K562 (cell line): ENCODE data around the gene GOPC. TPM values are rescaled to one million over a fixed set of nuclear protein-coding genes. Genes with fewer than 3 reads are reported as not detected.

Experiments
- BRCA1 ChIP-seq, 2 experiments: fragments of 450-650 bp in 1 of 2; sonication (generic) in 1 of 2; formaldehyde crosslinking in 1 of 2; IDR thresholded peaks; 2 replicates each; pipeline versions ENCODE4 v1.5.0 to v1.6.1; 2017 to 2020; ENCODE audit warnings: mild to moderate bottlenecking in 1 of 2, missing genetic modification reagents in 1 of 2
- CBX1 ChIP-seq: sonication (generic); IDR thresholded peaks from 2 replicates; pipeline ENCODE4 v1.6.1; 2016; ENCODE audit warnings: antibody characterized with exemption, low read depth, mild to moderate bottlenecking
- CBX3 ChIP-seq, 2 experiments: IDR thresholded peaks; 1 replicate in 1 of 2; 2 replicates in 1 of 2; pipeline ENCODE4 v1.6.1; 2012; ENCODE audit warnings: inconsistent platforms in 2 of 2, low read length in 2 of 2, borderline replicate concordance in 1 of 2, control low read depth in 1 of 2
- EP300 ChIP-seq: IDR thresholded peaks from 2 replicates; pipeline ENCODE4 v1.6.1; 2012; ENCODE audit warnings: low read length, improper control_type of control experiment
- ETV1 ChIP-seq: fragments of 450-650 bp; conservative IDR thresholded peaks from 2 replicates; pipeline ENCODE4 v1.6.1; 2016; ENCODE audit warnings: missing genetic modification characterization, control low read depth, low read depth, missing compliant biosample characterization
- FOXA1 ChIP-seq: fragments of 450-650 bp; IDR thresholded peaks from 2 replicates; pipeline ENCODE4 v1.6.1; 2016; ENCODE audit warnings: mild to moderate bottlenecking, borderline replicate concordance
- FOXK2 ChIP-seq, 2 experiments: fragments of 450-650 bp; IDR thresholded peaks in 1 of 2; conservative IDR thresholded peaks in 1 of 2; 2 replicates each; pipeline ENCODE4 v1.6.1; 2016; ENCODE audit warnings: low read depth in 2 of 2, mild to moderate bottlenecking in 1 of 2
- FOXP1 ChIP-seq: sonication (generic); formaldehyde crosslinking; IDR thresholded peaks from 2 replicates; pipeline ENCODE4 v1.8.0; 2022; ENCODE audit warnings: mild to moderate bottlenecking, missing genetic modification reagents
- HDAC6 ChIP-seq: IDR thresholded peaks from 2 replicates; pipeline ENCODE4 v1.6.1; 2012; ENCODE audit warnings: low read depth, mild to moderate bottlenecking, control low read depth, inconsistent platforms, low read length, moderate library complexity
- HES1 ChIP-seq: fragments of 450-650 bp; IDR thresholded peaks from 2 replicates; pipeline ENCODE4 v1.6.1; 2016; ENCODE audit warnings: low read depth, mild to moderate bottlenecking, moderate library complexity
- HOMEZ ChIP-seq: fragments of 250-450 bp; sonication (Bioruptor Pico); IDR thresholded peaks from 2 replicates; pipeline ENCODE4 v1.4.0; 2020; ENCODE audit warnings: mild to moderate bottlenecking, moderate library complexity
- KLF1 ChIP-seq: fragments of 450-650 bp; IDR thresholded peaks from 2 replicates; pipeline ENCODE4 v1.6.1; 2016; ENCODE audit warnings: missing genetic modification characterization, missing compliant biosample characterization
- PCBP1 ChIP-seq: fragments of 200-400 bp; formaldehyde crosslinking; IDR thresholded peaks from 2 replicates; pipeline ENCODE4 v1.6.1; 2018; ENCODE audit warnings: mild to moderate bottlenecking, low read depth, low read length; ENCODE audit not compliant: poor library complexity, severe bottlenecking
- RB1 ChIP-seq: fragments of 450-650 bp; IDR thresholded peaks from 2 replicates; pipeline ENCODE4 v1.6.1; 2017; ENCODE audit warnings: low read depth, mild to moderate bottlenecking
- RBFOX2 ChIP-seq: fragments of 200-400 bp; formaldehyde crosslinking; IDR thresholded peaks from 2 replicates; pipeline ENCODE4 v1.6.1; 2017; ENCODE audit warnings: low read depth, mild to moderate bottlenecking, low read length, moderate library complexity
- RFX1 ChIP-seq: fragments of 450-650 bp; IDR thresholded peaks from 2 replicates; pipeline ENCODE4 v1.6.1; 2016; ENCODE audit warnings: mild to moderate bottlenecking, moderate library complexity
- SNRNP70 ChIP-seq: fragments of 200-400 bp; formaldehyde crosslinking; optimal IDR thresholded peaks from 2 replicates; pipeline ENCODE3; 2017; ENCODE audit warnings: low read depth, low read length
- SP2 ChIP-seq: IDR thresholded peaks from 2 replicates; pipeline ENCODE4 v1.6.1; 2011; ENCODE audit warnings: mild to moderate bottlenecking, low read depth, low read length, moderate library complexity; ENCODE audit not compliant: poor library complexity, severe bottlenecking; ENCODE audit errors: extremely low read depth
- SRSF1 ChIP-seq: fragments of 200-400 bp; formaldehyde crosslinking; IDR thresholded peaks from 2 replicates; pipeline ENCODE4 v1.6.1; 2017; ENCODE audit warnings: mild to moderate bottlenecking, low read depth, low read length, moderate library complexity
- STAT5B ChIP-seq: fragments of 250-450 bp; sonication (Bioruptor Pico); IDR thresholded peaks from 2 replicates; pipeline ENCODE4 v1.8.0; 2021; ENCODE audit warnings: mild to moderate bottlenecking, inconsistent platforms
- THRAP3 ChIP-seq: fragments of 450-650 bp; IDR thresholded peaks from 2 replicates; pipeline ENCODE4 v1.6.1; 2016; ENCODE audit warnings: mild to moderate bottlenecking, inconsistent platforms, borderline replicate concordance
- TRIM28 ChIP-seq: fragments of 450-650 bp; IDR thresholded peaks from 2 replicates; pipeline ENCODE4 v1.6.1; 2017
- ZNF239 ChIP-seq: fragments of 250-450 bp; sonication (Bioruptor Pico); IDR thresholded peaks from 2 replicates; pipeline ENCODE4 v1.4.0; 2020; ENCODE audit warnings: mild to moderate bottlenecking
- ZNF347 ChIP-seq: fragments of 450-650 bp; formaldehyde crosslinking; IDR thresholded peaks from 2 replicates; pipeline ENCODE4 v1.4.0; 2020; ENCODE audit warnings: low read depth, mild to moderate bottlenecking, moderate library complexity
- ZSCAN32 ChIP-seq: fragments of 450-650 bp; formaldehyde crosslinking; IDR thresholded peaks from 2 replicates; pipeline ENCODE4 v1.4.0; 2020; ENCODE audit warnings: mild to moderate bottlenecking, moderate library complexity
- polyA plus RNA-seq, 8 experiments: library from polyadenylated mRNA; depleted of rRNA in 4 of 8; stranded (reverse) in 5 of 8; unstranded in 3 of 8; fragments of >200 nt; fragmentation: Nextera tagmentation in 2 of 8; fragmentation: Illumina TruSeq in 1 of 8; extraction: Ambion mirVana in 2 of 8; extraction: Trizol in 1 of 8; gene quantifications; 2 replicates each; pipeline versions ENCODE4 v1.2.1 to v1.2.3, GENCODE V29; 2011 to 2014; ENCODE audit warnings: inconsistent platforms in 1 of 8, missing spikeins in 1 of 8
- total RNA-seq, 7 experiments: library from RNA; depleted of rRNA in 6 of 7; stranded (reverse); fragments of >200 nt in 6 of 7; fragmentation: Illumina TruSeq in 2 of 7; extraction: Trizol in 2 of 7; gene quantifications; 2 replicates each; pipeline versions ENCODE4 v1.2.1 to v1.2.3, GENCODE V29; 2011 to 2021; ENCODE audit warnings: low replicate concordance in 1 of 7
- TF ChIP-seq, protein P1 (sequence below): fragments of 250-450 bp; sonication (Bioruptor Pico); IDR thresholded peaks from 2 replicates; pipeline ENCODE4 v1.8.0; 2022; ENCODE audit warnings: moderate library complexity, mild to moderate bottlenecking, inconsistent platforms
- TF ChIP-seq, protein P2 (sequence below): fragments of 250-450 bp; sonication (Bioruptor Pico); IDR thresholded peaks from 2 replicates; pipeline ENCODE4 v1.5.0; 2021

GOPC gene
- total and polyA plus RNA-seq, 9 of the 15 experiments (the other 6 are each of a cell fraction or from before 2014, with no cell fraction given) = 10.0 to 32.2 (median 25.6) TPM

GRCh38 chr6:117602151-117602898, at the start of gene GOPC (continued):
- no peak for TF ChIP-seq ZNF239 (CRISPR knock-in tag)
- no peak for TF ChIP-seq FOXA1
- no peak for TF ChIP-seq ETV1 (tag)
- peak; percentile 35 for TF ChIP-seq PCBP1
- 0 out of 2 replicates have a peak, but pooled peaks have one; percentile 31 for TF ChIP-seq CBX1
- TF ChIP-seq FOXK2 (conservative IDR thresholded peaks at IDR 0.05 in 1 of 2, IDR thresholded peaks at IDR 0.05 in 1 of 2; ENCODE audit: low read depth in 2 of 2) = peak; percentile 54 to 61; a peak in 3 of 4 replicates
- TF ChIP-seq ZSCAN32 (CRISPR knock-in tag) = no peak
- no peak for TF ChIP-seq STAT5B (CRISPR knock-in tag)
- TF ChIP-seq RB1 = peak; percentile 75
- TF ChIP-seq, protein P1, sequence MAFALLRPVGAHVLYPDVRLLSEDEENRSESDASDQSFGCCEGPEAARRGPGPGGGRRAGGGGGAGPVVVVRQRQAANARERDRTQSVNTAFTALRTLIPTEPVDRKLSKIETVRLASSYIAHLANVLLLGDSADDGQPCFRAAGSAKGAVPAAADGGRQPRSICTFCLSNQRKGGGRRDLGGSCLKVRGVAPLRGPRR (CRISPR knock-in tag) = no peak
- no peak for TF ChIP-seq ZNF347 (CRISPR knock-in tag)
- TF ChIP-seq BRCA1 (IDR thresholded peaks at IDR 0.05) = no peak
- TF ChIP-seq BRCA1 (CRISPR knock-in tag; IDR thresholded peaks at IDR 0.05) = no peak
- peak; percentile 98 for TF ChIP-seq RBFOX2
- 0 out of 3 replicates have a peak, but pooled peaks of 1 of the 2 experiments have one; percentile 62 for TF ChIP-seq CBX3 (IDR thresholded peaks at IDR 0.05; ENCODE audit: borderline replicate concordance in 1 of 2, low read length in 2 of 2)
- no peak for TF ChIP-seq SNRNP70
- peak; percentile 20 for TF ChIP-seq SP2
- TF ChIP-seq HDAC6 = no peak
- no peak for TF ChIP-seq TRIM28
- TF ChIP-seq HOMEZ = no peak
- TF ChIP-seq EP300 = no peak; the same call in 1 of the 2 replicates
- TF ChIP-seq HES1 = no peak
- TF ChIP-seq SRSF1 = no peak
- TF ChIP-seq KLF1 (tag) = 0 out of 2 replicates have a peak, but pooled peaks have one; percentile 19
- TF ChIP-seq, protein P2, sequence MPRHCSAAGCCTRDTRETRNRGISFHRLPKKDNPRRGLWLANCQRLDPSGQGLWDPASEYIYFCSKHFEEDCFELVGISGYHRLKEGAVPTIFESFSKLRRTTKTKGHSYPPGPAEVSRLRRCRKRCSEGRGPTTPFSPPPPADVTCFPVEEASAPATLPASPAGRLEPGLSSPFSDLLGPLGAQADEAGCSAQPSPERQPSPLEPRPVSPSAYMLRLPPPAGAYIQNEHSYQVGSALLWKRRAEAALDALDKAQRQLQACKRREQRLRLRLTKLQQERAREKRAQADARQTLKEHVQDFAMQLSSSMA (CRISPR knock-in tag) = no peak
- TF ChIP-seq FOXP1 (CRISPR knock-in tag) = peak; percentile 78; the same call in 1 of the 2 replicates
- TF ChIP-seq RFX1 = peak; percentile 13; the same call in 1 of the 2 replicates
- no peak for TF ChIP-seq THRAP3
